Measurements from ENCODE around the gene DKK3.

Gene DKK3

GRCh38 chr11:11969380-11970215, 38.8 kb downstream of the DKK3 start:
- DNase-seq = peak in 28 of 51 donors; percentile 20 to 67 (median 48)

- no peak for DNase-seq
Measured at GRCh38 chr11:11968511-11969280, 39.7 kb downstream of the DKK3 start.

- DNase-seq = no peak
Measured at GRCh38 chr11:11967669-11968510, 40.5 kb downstream of the DKK3 start.

GRCh38 chr11:11966826-11967668, 41.4 kb downstream of the DKK3 start:
- DNase-seq = peak in 35 of 51 donors; percentile 24 to 80 (median 59)

GRCh38 chr11:11966354-11966741, 42.1 kb downstream of the DKK3 start:
- DNase-seq = no peak

GRCh38 chr11:11965656-11966353, 42.6 kb downstream of the DKK3 start:
- DNase-seq = no peak

GRCh38 chr11:11965192-11965591, 43.2 kb downstream of the DKK3 start:
- DNase-seq = no peak

GRCh38 chr11:11964774-11965150, 43.7 kb downstream of the DKK3 start:
- DNase-seq = no peak

- peak in 4 of 51 donors; percentile 25 to 50 (median 28) for DNase-seq
Measured at GRCh38 chr11:11963842-11964773, 44.3 kb downstream of the DKK3 start.

GRCh38 chr11:11963067-11963466, 45.4 kb downstream of the DKK3 start:
- no peak for DNase-seq

GRCh38 chr11:11961399-11962028, 46.9 kb downstream of the DKK3 start:
- no peak for DNase-seq

GRCh38 chr11:11960687-11961086, 47.7 kb downstream of the DKK3 start:
- peak in 3 of 51 donors; percentile 19 to 23 (median 19) for DNase-seq

GRCh38 chr11:11959601-11960000, 48.8 kb downstream of the DKK3 start:
- no peak for DNase-seq

GRCh38 chr11:11958403-11959231, 49.8 kb downstream of the DKK3 start:
- peak in 1 of 51 donors; percentile 18 for DNase-seq

- DNase-seq = no peak
Measured at GRCh38 chr11:11956006-11956405, 52.4 kb downstream of the DKK3 start.

- no peak for DNase-seq
Measured at GRCh38 chr11:11952036-11952435, 56.4 kb downstream of the DKK3 start.

- DNase-seq = no peak
Measured at GRCh38 chr11:11949482-11949881, 58.9 kb downstream of the DKK3 start.

Measured in hypothalamus (tissue), 51 donors.